Panc1 (cell line): ENCODE measurements around the gene RGS3. TPM values are rescaled to one million over a fixed set of nuclear protein-coding genes. Genes with fewer than 3 reads are reported as not detected.

Experiments used
- ATAC-seq: fragments of 200-7000 bp; cut with Tn5 transposase; 2 replicates; pipeline ENCODE4 v1.9.1; 2020; ENCODE audit warnings: mild to moderate bottlenecking, moderate library complexity
- BruUV-seq: library from RNA; stranded (reverse); fragments of 400-500 nt; replicated peaks from 2 replicates; lab custom pipeline; 2021; lab: Mats Ljungman, UMichigan
- CTCF ChIA-PET: fragments of 300-600 bp; sonication (Branson Sonifier 250); formaldehyde crosslinking; loops from one replicate; lab custom pipeline; 2022; ENCODE audit warnings: antibody characterized with exemption; lab: Charles Lee
- POLR2A ChIA-PET: fragments of 300-600 bp; sonication (Branson Sonifier 250); formaldehyde crosslinking; loops from one replicate; lab custom pipeline; 2022; ENCODE audit warnings: antibody characterized with exemption; lab: Charles Lee
- DNase-seq: peaks from one replicate; pipeline ENCODE4 v3.0.0-alpha.2; 2010; ENCODE audit warnings: low read depth, low spot score
- H3K27ac ChIP-seq: 2 replicates; pipeline ENCODE4 v1.5.1; 2011; ENCODE audit warnings: mild to moderate bottlenecking, low read length, inconsistent platforms
- H3K27me3 ChIP-seq: fragments of 200-500 bp; sonication (Bioruptor generic); 2 replicates; pipeline ENCODE4 v1.6.0; 2014; ENCODE audit warnings: low read length, inconsistent platforms; ENCODE audit not compliant: control insufficient read depth, insufficient read depth
- H3K36me3 ChIP-seq: fragments of 200-500 bp; sonication (Bioruptor generic); 2 replicates; pipeline ENCODE4 v1.5.1; 2014; ENCODE audit warnings: inconsistent platforms, mild to moderate bottlenecking, low read length, moderate library complexity; ENCODE audit not compliant: control insufficient read depth, insufficient read depth
- H3K4me1 ChIP-seq: 2 replicates; pipeline ENCODE4 v1.5.1; 2011; ENCODE audit warnings: inconsistent platforms, mild to moderate bottlenecking, low read length, moderate library complexity; ENCODE audit not compliant: control insufficient read depth, insufficient read depth
- H3K4me3 ChIP-seq, 2 experiments: 2 replicates each; pipeline ENCODE4 v1.5.1; 2011 to 2012; ENCODE audit warnings: low read depth in 2 of 2, low read length in 2 of 2, mild to moderate bottlenecking in 2 of 2, inconsistent platforms in 1 of 2, moderate library complexity in 1 of 2
- H3K9me3 ChIP-seq: fragments of 200-500 bp; sonication (Bioruptor generic); 2 replicates; pipeline ENCODE4 v1.5.1; 2014; ENCODE audit warnings: low read depth, mild to moderate bottlenecking, inconsistent platforms, low read length, moderate library complexity; ENCODE audit not compliant: control insufficient read depth, insufficient read depth
- POLR2AphosphoS5 ChIP-seq: IDR thresholded peaks from 2 replicates; pipeline ENCODE4 v1.6.1; 2012; ENCODE audit warnings: mild to moderate bottlenecking, low read depth, low read length, moderate library complexity
- SIN3A ChIP-seq: IDR thresholded peaks from 2 replicates; pipeline ENCODE4 v1.6.1; 2012; ENCODE audit warnings: low read depth, mild to moderate bottlenecking, low read length, moderate library complexity, borderline replicate concordance; ENCODE audit not compliant: insufficient read depth
- TCF7L2 ChIP-seq: IDR thresholded peaks from 2 replicates; pipeline ENCODE4 v1.6.1; 2011; ENCODE audit warnings: mild to moderate bottlenecking, low read depth, low read length, inconsistent platforms
- in situ Hi-C: cut with HindIII; loops from 2 replicates; pipeline ENCODE4 v1.10.0; 2016; ENCODE audit warnings: low sequenced_read_pairs, low pct_unique_long_range_greater_than_20kb
- intact Hi-C: fragments of 100-400 bp; cut with micrococcal nuclease; formaldehyde crosslinking; loops from one replicate; pipeline ENCODE4 v1.10.0; 2022; ENCODE audit not compliant: unreplicated experiment
- total RNA-seq: library from RNA; stranded (reverse); gene quantifications from one replicate; pipeline ENCODE4 v1.2.1, GENCODE V29; 2021; ENCODE audit not compliant: unreplicated experiment
- TF ChIP-seq, protein P1 (sequence below), 2 experiments: IDR thresholded peaks; 2 replicates each; pipeline ENCODE4 v1.6.1; 2011 to 2012; ENCODE audit warnings: low read depth in 2 of 2, control low read depth in 1 of 2, low read length in 1 of 2, mild to moderate bottlenecking in 1 of 2, moderate library complexity in 1 of 2; ENCODE audit not compliant: insufficient read depth in 1 of 2
- TF ChIP-seq, protein P2 (sequence below): fragments of 450-650 bp; IDR thresholded peaks from 2 replicates; pipeline ENCODE4 v1.5.1; 2017; ENCODE audit warnings: mild to moderate bottlenecking

RGS3 gene
- total RNA-seq, 1 experiment from 2014 or later: 15.1 TPM

DNA sequence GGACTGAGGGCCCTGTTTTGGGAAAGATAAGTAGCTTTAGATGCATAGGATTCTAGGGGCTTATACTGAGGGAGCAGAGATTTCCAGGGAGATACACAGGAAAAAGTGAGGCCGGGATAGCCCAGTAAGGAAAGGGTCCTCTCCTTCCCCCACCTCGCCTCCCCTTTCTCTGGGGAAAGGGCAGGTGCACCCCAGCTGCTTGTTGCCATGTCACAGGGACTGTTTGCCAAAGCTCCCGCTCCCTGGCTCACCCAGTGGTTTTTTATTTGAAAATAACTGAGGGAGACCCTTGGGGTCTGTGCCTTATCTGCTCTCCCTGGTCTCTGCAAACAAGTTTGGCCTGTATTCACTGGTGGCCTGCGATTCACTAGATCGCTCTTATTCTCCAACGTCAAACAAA, 51.2 kb downstream of the RGS3 start:
- DNase-seq (no peak), ATAC-seq (no peak)
- Histone ChIP-seq H3K9me3 (no peaks in the 10 kb centered on the region), H3K4me1 (no peaks in the 10 kb centered on the region), H3K36me3 (no peaks in the 10 kb centered on the region), H3K4me3 (no peak overlapping the region), H3K27me3 (no peaks in the 10 kb centered on the region), H3K27ac (no peak overlapping the region)
- BruUV-seq: no TSS peak
- in situ Hi-C loops (no loop called here), intact Hi-C loops (no loop called here)
- TF ChIP-seq TCF7L2 (no peak), POLR2AphosphoS5 (no peak), SIN3A (no peak)
- TF ChIP-seq, protein P1, sequence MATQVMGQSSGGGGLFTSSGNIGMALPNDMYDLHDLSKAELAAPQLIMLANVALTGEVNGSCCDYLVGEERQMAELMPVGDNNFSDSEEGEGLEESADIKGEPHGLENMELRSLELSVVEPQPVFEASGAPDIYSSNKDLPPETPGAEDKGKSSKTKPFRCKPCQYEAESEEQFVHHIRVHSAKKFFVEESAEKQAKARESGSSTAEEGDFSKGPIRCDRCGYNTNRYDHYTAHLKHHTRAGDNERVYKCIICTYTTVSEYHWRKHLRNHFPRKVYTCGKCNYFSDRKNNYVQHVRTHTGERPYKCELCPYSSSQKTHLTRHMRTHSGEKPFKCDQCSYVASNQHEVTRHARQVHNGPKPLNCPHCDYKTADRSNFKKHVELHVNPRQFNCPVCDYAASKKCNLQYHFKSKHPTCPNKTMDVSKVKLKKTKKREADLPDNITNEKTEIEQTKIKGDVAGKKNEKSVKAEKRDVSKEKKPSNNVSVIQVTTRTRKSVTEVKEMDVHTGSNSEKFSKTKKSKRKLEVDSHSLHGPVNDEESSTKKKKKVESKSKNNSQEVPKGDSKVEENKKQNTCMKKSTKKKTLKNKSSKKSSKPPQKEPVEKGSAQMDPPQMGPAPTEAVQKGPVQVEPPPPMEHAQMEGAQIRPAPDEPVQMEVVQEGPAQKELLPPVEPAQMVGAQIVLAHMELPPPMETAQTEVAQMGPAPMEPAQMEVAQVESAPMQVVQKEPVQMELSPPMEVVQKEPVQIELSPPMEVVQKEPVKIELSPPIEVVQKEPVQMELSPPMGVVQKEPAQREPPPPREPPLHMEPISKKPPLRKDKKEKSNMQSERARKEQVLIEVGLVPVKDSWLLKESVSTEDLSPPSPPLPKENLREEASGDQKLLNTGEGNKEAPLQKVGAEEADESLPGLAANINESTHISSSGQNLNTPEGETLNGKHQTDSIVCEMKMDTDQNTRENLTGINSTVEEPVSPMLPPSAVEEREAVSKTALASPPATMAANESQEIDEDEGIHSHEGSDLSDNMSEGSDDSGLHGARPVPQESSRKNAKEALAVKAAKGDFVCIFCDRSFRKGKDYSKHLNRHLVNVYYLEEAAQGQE (IDR thresholded peaks at IDR 0.05; ENCODE audit: insufficient read depth in 1 of 2, low read depth in 2 of 2, low read length in 1 of 2): no peak
- TF ChIP-seq, protein P2, sequence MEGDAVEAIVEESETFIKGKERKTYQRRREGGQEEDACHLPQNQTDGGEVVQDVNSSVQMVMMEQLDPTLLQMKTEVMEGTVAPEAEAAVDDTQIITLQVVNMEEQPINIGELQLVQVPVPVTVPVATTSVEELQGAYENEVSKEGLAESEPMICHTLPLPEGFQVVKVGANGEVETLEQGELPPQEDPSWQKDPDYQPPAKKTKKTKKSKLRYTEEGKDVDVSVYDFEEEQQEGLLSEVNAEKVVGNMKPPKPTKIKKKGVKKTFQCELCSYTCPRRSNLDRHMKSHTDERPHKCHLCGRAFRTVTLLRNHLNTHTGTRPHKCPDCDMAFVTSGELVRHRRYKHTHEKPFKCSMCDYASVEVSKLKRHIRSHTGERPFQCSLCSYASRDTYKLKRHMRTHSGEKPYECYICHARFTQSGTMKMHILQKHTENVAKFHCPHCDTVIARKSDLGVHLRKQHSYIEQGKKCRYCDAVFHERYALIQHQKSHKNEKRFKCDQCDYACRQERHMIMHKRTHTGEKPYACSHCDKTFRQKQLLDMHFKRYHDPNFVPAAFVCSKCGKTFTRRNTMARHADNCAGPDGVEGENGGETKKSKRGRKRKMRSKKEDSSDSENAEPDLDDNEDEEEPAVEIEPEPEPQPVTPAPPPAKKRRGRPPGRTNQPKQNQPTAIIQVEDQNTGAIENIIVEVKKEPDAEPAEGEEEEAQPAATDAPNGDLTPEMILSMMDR: no peak
- POLR2A ChIA-PET: no interaction called here
- CTCF ChIA-PET: no interaction called here

DNA sequence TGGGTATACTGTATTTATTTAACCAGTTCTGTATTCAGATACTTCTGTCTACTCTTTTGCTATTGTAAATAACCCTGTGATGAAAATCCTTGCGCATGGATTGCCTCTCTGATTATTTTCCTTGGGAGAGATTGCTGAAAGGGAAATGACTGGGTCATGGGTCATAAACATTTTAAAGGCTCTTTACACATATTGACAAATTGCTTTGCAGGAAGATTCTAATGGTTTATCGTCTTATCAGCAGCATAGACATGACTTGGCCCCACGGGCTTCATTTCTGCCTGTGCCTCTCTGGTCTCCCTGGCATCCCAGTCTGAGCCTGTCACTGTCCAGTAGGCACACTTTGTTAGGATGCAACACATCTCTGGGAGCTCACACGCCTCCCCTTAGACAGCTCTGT, 52.3 kb downstream of the RGS3 start:
- CTCF ChIA-PET: no interaction called here
- intact Hi-C loops (no loop called here), in situ Hi-C loops (no loop called here)
- no peak overlapping the region for H3K4me3 ChIP-seq
- no peak overlapping the region for H3K27ac ChIP-seq
- POLR2A ChIA-PET: interaction anchor here (0.7 kb wide), 1 partner anchor 50 kb away, joined by 4 read pairs; no protein-coding TSS in a partner anchor
- H3K36me3 ChIP-seq: no peaks in the 10 kb centered on the region
- H3K4me1 ChIP-seq: no peaks in the 10 kb centered on the region
- BruUV-seq: no TSS peak
- no peak for DNase-seq
- ATAC-seq: no peak
- no peaks in the 10 kb centered on the region for H3K9me3 ChIP-seq
- TF ChIP-seq POLR2AphosphoS5 (no peak), TCF7L2 (no peak), SIN3A (no peak)
- TF ChIP-seq, protein P1 (IDR thresholded peaks at IDR 0.05; ENCODE audit: insufficient read depth in 1 of 2, low read depth in 2 of 2, low read length in 1 of 2): no peak
- TF ChIP-seq, protein P2: no peak
- no peaks in the 10 kb centered on the region for H3K27me3 ChIP-seq
